NCI-H345 (cell line): Measurements from ENCODE around the gene FAM98C.
"Not testable (repeated sequence)": the region's sequence is repeated elsewhere in the genome, so short reads cannot be mapped to it uniquely, and the experiment has no call there.

ENCODE experiments used
- DNase-seq: peaks from one replicate; lab custom pipeline; 2025; lab: John Stamatoyannopoulos, UW

The FAM98C gene

DNA sequence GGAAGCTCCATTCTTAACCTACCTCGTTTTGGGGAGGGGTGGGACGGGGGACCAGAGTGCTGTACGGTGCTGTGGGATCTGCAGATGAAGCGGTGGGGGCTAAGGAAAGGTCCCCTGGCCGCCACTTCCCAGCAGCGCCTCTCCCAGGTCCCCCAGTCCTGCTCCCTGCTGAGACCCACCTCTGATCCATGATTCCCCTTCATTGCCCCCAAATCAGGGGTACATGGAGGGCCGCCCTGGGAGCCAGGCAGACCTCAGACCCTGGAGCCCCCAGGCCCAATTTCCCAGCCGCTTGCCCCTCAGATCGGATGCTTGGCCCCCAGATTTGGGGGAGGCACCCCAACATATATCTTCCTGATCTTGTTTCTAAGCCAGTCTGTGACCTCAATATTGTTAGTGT, 3.8 kb upstream of the FAM98C start:
- DNase-seq: no peak

DNA sequence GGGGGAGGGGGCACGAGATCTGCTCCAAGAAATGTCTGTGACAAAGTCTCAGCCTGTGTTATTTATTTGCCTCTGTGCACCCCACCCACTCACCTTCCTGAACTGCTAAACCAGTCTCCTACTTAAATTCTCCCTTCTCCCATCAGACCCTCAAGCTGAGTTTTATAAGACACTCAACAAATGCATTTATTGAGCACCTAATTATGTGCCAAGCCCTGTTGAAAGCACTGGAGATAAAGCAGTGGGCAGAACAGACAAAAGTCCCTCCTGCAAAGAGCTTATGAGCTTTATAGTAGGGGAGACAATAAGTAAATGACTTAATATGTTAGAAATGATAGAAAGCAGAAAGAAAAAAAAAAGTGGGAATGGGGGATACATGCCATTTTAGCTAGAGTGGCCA, 3.4 kb upstream of the FAM98C start:
- no peak for DNase-seq

GRCh38 chr19:38400361-38400760, 2.5 kb upstream of the FAM98C start:
- no peak for DNase-seq

DNA sequence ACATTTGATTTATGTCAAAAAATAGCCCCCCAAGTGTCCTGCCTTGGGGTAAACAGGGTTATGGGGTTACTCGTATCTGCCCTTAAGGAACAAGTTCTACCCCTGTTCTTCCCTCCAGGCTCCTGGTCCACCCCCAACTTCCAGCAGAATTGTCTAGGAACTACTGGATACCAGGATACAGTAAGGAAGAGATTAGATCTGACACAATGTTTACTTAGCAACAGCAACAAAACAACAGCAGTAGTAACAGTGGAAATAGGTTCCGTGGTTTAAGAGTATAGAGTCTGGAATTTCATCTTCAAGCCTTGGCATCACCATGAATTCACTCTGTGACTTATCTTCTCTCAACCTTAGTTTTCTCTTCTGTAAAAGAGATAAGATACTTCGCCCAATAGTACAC, 1.7 kb upstream of the FAM98C start:
- DNase-seq: no peak

DNA sequence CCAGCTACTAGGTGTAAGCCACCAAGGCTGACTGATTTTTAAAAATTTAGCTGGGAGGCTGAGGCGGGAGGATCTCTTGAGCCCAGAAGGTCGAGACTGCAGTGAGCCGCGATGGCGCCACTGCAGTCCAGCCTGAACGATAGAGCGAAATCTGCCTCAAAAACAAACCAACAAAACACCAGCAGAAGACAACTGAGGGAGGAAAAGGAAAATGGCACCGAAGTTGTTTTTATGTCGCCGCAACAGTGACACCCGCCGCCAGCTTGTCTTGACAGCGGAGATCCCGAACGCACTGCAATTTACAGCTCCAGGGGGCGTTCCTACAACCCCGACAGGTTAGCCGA, 298 bp upstream of the FAM98C start:
- DNase-seq: no peak

DNA sequence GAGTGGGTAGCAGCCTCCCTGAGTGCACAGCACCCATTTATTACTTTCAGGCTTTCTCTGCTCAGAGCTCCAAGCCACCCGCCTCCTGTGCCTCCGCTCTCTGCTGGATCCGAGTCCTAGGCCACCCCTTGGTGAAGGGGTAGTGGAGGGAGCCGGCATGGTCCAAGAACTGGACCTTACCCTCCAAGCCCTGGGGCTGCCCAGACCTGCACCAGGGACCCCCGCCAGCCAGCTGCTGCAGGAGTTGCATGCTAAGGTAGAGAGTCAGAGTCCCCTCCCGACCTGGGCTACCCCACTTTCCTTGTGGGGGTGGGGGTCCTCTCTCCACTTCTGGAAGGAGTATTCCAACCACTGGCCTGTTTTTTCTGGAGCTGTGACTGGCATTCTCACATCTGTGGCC, 2.0 kb downstream of the FAM98C start:
- DNase-seq: no peak

GRCh38 chr19:38405276-38405675, 2.4 kb downstream of the FAM98C start:
- DNase-seq: no peak

GRCh38 chr19:38409631-38410133, 6.8 kb downstream of the FAM98C start:
- DNase-seq: no peak

GRCh38 chr19:38410407-38410806, 7.5 kb downstream of the FAM98C start:
- DNase-seq: not testable (repeated sequence)

GRCh38 chr19:38411041-38411712, 8.3 kb downstream of the FAM98C start:
- DNase-seq: no peak

DNA sequence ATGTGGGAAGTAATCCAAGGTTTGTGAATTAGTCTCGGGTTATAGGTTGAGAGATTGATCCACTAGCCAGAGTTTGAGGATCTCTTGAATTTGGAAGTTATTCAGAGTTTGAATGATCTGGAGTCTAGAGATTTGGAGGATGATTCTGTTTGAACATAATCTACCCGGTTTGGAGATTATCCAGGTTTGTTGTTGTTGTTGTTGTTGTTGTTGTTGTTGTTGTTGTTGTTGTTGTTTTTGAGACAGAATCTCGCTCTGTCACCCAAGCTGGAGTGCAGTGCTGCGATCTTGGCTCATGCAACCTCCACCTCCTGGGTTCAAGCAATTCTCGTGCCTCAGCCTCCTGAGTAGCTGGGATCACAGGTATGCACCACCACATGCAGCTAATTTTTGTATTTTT, 9.0 kb downstream of the FAM98C start:
- not testable (repeated sequence) for DNase-seq

DNA sequence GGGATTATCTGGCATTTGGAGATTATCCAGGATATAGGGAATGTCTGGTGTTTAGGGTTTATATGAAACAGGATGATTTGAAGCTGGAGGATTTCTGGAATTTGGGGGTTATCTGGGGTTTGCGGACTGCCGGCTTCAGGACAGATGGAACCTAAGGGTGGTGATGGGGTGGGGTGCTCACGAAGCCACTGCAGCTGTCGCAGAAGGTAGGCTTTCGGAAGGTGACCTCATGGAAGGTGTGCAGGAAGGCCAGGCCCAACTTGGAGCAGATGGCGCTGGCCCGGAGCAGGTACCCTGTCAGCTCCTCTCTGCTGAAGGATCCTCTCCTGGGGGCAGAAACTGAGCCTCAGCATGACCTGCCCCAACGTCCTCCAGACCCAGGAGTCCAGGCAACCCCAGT, 9.6 kb downstream of the FAM98C start:
- no peak for DNase-seq

DNA sequence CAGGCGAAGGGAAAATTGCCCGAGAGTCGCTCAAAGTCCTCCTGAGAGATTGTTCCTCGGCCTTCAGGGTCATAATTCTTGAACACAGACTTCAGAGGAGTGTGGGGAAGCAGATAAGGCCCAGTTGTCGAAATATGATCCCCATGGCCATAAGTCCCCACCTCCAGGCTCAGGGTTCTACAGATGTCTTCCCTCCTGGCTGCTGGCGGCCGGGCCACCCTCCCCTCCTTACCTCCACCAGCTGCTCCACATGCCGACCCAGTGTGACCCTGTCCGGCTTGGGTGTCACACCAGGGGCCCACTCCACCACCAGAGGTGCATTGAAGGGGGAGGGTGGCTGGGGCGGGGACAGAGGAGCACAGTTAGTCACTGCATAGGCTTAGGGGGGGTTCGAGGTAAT, 10.1 kb downstream of the FAM98C start:
- DNase-seq: no peak

DNA sequence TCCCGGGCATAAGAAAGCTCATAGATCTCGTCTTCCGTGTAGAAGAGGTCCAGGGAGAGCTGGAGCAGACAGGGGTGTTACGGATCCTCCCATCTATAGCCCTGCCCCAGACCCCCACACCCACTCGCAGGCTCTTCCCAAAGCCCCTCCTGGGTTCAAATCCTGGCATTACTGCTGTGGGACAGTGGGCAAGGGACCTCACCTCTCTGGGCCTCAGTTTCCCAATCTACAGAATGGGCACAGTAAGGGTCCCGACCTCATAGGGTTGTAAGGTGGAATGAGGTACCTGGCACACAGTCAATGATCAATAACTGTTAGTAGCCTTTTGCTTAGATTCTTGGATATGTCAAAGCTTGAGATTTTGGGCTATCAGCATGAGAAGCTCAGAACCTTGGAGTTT, 10.5 kb downstream of the FAM98C start:
- no peak for DNase-seq

DNA sequence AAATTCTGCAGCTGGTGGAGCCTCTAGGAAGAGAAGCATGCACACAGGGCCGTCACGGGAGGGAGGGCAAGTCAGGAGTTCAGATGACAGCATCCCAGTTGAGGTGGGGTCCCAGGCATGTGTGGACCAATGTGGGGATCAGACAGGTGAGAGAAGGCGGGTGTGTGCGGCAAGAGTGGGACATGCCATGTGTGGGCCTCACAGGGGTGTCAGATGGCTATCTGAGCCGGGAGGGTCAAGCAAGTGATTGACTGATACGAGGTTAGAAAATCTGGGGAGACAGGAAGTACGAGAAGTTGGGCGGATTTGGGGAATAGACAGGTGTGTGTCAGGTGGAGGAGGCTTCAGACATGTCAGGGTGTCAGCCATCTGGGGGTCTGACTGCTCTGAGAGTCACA, 14.3 kb downstream of the FAM98C start:
- no peak for DNase-seq

DNA sequence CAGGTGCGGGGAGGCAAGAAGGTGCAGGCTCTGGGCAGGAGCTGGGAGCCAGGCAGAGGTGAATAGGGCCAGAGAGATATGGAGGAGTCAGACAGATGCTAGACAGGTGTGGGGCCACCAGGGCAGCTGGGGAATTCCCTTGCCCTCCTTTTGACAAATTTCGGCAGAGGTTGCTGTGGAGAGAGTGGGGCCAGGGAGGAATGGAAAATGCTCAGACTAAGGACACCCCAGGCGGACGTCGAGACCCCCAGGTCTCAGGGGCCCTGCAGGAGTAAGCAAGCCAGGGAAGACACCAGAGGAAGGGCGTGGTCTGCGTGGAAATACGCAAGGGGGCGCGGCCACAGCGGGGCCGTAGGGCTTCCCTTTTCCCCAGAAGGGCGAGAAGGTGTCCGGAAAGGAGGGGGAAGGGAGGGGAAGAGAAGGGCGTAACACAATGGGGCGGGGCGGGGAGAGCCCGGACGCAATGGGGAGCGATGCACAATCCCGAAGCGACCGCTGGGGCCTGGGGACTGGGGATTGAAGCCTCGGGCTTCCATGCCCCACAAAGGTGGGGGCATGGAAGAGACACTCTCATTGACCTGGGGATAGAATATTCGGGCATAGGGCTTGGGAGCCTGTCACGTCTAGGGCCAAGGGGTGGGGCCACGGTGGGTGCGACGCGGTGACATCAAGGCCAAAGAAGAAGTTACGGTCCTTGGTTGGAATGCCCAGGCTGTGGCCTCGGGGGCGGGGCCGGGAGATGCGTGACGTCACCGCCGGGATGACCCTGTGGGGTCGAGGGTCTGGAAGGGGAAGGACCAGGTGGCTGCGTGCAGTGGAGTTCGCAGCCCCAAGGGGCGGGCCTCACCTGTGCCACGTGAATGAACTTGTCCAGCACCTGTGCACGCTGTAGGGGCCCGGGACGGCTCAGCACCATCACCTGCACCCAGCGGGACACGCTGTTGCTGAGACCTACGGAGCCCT, 14.9 kb downstream of the FAM98C start:
- peak; percentile 74 for DNase-seq

GRCh38 chr19:38420935-38421334, 18.0 kb downstream of the FAM98C start:
- no peak for DNase-seq

GRCh38 chr19:38421856-38422255, 19.0 kb downstream of the FAM98C start:
- DNase-seq: no peak

DNA sequence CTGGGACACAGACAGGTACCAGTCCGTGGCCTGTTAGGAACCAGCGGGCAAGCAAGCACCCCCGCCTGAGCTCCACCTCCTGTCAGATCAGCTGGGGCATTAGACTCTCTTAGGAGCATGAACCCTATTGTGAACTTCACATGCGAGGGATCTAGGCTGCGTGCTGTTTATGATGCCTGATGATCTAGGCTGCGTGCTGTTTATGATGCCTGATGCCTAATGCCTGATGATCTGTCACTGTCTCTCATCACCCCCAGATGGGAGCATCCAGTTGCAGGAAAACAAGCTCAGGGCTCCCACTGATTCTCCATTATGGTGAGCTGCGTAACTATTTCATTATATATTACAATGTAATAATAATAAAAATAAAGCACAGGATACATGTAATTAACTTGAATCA, 19.5 kb downstream of the FAM98C start:
- DNase-seq: no peak

DNA sequence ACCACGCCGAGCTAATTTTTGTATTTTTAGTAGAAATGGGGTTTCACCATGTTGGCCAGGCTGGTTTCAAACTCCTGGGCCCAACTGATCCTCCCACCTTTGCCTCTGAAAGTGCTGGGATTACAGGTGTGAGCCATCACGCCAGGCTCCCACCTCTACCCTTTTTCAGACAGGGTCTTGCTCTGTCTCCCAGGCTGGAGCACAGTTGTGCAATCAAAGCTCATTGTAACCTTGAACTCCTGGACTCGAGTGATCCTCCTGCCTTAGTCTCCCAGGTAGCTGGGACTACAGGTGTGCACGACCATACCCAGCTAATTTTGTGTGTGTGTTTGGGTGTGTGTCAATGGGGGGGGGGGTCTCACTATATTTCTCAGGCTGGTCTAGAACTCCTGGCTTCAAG, 21.4 kb downstream of the FAM98C start:
- no peak for DNase-seq

DNA sequence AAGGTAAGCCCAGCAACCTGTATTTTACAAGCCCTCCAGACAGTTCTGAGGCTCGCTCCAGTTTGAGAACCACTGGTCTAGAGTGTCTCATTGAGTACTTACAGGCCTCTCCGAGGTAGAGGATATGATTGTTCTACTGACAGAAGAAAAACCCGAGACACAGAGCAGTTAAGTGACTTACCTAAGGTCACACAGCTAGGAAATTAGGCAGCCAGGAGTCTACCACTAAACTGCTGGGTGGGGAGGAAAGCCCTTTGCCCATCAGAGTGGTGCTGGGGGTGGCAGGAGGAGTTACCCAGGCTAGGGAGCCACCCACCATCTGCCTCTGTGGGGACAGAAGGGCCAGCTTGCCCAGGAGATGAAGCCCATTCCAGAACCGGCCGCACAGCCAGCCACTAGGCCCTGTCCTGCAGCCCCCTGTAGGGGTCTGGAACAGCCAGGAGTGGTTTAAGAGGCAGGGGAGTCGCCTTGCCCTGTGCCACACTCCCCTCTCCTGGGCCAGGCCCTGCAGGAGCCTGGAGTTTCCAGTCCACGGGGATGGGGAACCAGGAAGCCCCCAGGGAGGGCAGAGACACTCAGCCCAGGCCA, 22.4 kb downstream of the FAM98C start:
- no peak for DNase-seq

GRCh38 chr19:38425810-38426466, 23.0 kb downstream of the FAM98C start, which contains the start of gene RASGRP4:
RASGRP4 (minus strand) TSS chr19:38426219; CDS start chr19:38426091, 128 bp downstream.
- DNase-seq: no peak
